Stimulated activated CD8-positive, alpha-beta memory T cell treated with anti-CD3 and anti-CD28 coated beads, Interleukin-15, amount 100 ng/mL, for 48 hours (primary cell): Measurements from ENCODE around the gene NCF2.
A peak's percentile ranks its signal among the peaks of the same experiment; 100 is the strongest.
"Not testable (repeated sequence)": the region's sequence is repeated elsewhere in the genome, so short reads cannot be mapped to it uniquely, and the experiment has no call there.

Source experiments
- DNase-seq, 2 donors: peaks; one replicate each; pipeline ENCODE4 v3.0.0-alpha.2; 2020; ENCODE audit warnings: low read depth in 2 of 2

The NCF2 gene, protein sequence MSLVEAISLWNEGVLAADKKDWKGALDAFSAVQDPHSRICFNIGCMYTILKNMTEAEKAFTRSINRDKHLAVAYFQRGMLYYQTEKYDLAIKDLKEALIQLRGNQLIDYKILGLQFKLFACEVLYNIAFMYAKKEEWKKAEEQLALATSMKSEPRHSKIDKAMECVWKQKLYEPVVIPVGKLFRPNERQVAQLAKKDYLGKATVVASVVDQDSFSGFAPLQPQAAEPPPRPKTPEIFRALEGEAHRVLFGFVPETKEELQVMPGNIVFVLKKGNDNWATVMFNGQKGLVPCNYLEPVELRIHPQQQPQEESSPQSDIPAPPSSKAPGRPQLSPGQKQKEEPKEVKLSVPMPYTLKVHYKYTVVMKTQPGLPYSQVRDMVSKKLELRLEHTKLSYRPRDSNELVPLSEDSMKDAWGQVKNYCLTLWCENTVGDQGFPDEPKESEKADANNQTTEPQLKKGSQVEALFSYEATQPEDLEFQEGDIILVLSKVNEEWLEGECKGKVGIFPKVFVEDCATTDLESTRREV

DNA sequence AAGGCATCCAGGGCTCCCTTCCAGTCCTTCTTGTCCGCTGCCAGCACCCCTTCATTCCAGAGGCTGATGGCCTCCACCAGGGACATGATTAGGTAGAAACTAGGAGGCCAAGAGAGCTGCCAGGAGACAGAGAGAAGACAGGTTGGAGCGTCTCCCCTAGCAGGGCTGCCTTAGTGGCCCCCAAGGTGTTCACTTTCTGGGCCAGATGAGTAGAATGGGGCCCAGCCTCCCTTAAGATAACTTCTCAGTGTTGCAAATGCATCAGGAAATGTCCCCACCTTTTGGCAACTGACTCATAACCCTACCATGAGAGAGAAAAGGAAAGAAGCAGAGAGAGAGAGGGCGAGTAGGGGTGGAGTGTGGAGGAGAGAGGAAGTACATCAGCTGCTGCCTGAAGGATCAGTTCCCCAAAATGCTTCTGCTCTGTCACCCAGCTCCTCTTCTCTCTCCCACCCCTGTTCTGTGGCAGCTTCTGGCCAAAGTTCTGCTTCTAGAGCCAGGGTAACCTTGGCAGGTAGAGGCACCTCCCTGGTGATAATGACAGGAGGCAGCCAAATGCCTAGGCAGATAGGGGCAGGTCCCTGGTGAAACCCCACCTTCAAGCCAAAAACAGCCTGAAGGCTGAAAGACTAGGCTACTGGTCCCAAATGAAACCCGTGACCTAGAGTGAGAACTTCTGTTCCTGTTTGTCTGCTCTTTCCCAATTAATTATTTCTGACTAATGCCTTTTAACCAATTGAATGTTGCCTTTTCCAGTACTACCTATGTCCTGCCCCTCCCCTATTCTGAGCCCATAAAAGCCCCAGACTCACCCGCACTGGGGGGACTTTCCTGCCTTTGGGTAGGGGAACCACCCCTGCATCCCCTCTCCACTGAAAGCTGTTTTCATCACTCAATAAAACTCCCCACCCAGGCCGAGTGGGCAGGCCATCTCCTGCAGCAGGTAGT, at the start of gene NCF2:
Gene NCF2 (minus strand): TSS at position 216 of the 948 bp plus-strand sequence. CDS start 130 bp downstream, at position 86.
- peak in 1 of 2 donors; percentile 24 for DNase-seq

DNA sequence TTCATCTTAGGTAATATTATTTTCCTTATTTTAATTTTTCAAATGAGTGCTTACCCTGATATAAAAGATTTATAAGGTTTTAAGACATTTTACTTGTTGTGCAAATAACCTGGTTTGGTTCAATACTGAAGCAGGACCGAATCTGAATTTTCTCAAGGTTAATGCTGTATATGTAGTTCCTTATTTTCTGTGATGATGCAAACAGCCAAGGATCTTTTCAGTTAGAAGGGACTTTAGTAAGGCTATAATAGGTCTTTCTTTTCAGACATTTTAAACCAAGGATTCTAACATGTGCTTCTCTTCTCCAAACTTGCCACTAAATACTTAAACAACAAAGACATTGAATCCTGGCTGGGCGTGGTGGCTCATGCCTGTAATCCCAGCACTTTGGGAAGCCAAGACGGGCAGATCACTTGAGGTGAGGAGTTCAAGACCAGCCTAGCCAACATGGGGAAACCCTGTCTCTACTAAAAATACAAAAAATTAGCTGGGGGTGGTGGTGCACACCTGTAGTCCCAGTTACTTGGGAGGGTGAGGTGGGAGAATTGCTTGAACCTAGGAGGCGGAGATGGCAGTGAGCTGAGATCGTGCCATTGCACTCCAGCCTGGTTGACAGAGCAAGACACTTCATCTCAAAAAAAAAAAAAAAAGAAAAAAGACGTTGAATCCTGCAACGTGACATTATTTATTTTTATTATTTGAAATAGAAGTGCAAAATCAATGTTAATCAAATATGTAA, 48.6 kb upstream of the NCF2 start:
- no peak for DNase-seq

DNA sequence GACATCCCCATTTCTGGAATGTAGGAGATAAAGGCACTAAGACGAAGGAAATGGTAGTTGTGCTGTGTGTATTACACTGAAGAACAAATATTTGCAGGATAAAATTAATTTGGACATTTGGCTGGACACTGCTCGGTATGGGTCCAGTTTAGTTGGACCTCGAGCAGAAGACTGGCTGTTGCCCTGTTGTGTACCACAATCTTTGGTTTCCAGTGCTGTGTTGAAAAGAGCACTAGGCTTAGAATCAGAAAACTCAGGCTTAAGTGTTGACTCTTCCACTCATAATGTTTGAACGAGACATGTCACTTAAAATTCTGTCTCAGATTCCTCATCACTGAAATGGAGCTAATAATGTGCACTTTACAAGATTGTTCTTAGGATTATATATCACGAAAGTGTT, 46.5 kb upstream of the NCF2 start:
- no peak for DNase-seq

DNA sequence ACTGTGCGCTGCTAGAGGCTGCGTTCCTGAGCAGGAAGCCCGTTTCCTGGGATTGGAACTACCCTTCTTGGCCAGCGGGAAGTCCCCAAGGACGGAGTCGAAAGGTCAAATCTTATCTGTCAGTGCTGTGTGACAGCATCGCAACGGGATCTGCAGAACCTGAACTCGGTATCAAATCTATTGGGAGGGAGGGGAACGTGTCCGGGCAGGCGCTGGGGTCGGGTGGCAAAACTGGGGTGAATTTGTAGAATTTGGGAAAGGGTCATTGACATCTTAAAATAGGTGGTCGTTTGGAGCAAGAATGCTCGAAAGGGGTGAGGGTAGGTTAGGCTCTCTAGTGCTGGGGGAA, 46.0 kb upstream of the NCF2 start:
- DNase-seq = no peak

DNA sequence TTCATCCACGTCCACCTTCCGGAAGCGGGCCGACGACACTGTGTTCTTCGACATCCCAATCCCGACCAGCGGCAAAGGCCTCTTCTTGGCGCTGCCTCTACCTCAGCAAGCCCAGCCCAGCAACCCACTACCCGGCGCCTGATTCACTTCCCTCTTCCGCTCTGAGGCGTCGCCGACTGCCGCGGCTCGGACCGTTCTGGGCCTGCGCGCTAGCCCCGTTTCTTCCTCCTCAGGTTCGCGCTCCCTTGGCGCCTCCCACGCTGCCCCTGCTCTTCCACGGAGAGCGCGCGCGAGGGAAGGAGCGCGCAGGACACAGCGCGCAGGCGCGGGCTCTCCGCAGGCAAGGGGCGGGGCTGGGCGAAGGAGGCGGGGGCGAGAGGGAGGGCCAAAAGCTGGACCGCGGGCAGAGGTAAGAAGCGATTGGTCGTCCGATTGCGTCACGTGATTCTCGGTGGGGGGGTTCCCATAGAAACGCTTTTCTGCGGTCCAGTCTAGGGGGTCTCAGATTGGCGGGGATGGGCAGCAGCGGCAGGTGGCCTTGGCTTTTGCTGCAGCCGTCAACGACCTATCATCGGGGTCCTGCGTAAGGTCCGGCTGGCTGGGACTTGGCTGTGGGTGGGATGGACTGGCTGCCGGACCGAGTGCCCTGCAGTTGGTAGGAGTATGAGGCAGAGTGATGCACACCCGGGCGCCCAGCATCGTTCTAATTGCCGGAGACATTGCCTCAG, 45.5 kb upstream of the NCF2 start, which contains the start of gene ARPC5:
Gene ARPC5 (minus strand): TSS at position 178 of the 728 bp plus-strand sequence. CDS start 124 bp downstream, at position 54.
- peak; percentile 92 to 96 for DNase-seq

DNA sequence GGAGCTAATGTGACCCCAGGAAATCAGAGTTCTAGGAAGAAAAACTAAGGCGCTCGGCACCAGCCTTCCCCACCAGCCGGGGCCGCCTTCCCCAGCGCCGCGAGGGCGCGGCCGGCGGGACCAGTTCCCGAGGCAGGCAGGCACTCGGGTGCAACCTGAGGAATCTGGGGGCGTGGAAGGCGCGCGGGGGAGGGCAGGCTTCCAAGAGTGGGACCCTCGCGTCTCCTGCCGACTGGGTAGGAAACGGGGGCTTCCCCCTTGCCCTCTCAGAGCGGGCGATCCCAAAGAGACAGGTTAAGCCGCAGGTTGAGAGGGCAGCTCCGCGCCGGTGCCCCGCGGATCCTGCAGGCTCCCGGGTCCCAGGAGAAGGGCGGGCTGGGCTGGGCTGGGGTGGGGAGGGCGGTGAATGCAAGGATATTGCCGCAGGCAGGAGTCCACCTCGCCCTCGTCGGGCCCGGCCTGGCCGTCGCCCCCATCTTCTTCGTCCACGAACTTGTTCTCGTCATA, 44.9 kb upstream of the NCF2 start:
- peak; percentile 4 to 11 for DNase-seq

DNA sequence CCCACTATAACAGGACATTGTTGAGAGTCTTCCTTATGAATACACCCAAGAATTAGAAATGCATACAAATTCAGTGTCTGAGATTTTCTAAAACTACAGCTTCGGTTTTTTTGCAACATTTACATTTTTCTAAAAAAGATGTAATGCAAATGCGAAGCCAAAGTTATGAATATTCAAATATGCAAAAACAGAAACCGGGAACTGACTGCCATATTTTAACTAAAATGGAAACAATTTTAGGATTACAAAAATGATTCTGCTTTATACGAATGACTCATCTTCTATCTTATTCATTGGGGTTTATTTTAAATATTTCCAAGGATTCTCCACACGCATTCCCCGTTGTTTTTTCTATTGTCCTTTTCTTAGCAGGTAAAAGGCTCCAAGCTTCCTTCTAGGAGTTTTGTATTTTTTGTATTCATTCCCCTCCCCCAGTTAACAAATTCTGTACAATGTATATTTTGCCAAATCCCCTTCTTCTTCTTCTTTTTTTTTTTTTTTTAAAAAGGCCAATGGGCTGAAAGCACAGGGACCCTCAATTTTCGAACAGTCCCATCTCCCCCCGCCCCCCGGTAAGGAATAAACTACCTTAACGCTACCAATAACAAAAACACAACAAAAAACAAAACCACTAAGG, 44.3 kb upstream of the NCF2 start:
- DNase-seq = no peak

DNA sequence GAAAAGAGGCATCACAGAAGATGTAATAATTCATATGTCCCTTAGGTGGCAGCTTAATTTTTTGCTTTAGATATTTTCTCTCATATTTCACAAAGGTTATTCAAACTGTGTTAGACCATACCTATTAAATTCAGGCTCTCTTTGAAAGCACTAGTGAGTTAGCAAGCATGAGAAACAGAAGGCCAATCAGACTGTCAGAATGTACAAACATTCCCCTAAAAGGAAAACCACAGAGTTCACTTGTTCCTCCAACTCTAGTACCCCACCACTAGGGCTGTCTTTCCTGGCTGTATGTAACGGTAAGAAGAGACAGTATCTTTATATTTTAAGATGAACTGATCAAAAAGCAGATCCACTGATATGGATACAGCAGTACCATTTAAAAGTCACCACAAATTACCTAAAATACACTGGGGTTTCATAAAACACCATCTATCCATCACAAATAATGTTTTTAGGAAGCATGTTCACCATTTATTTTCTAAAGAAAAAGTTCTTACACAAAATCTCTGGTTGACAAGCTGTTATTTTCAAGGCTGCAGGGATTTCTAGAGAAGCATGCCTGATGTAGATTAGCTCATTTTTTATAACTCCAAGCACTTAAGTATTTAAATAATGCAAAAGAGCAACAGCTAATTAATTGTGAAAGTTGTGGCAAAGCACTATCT, 43.6 kb upstream of the NCF2 start:
- DNase-seq = no peak

DNA sequence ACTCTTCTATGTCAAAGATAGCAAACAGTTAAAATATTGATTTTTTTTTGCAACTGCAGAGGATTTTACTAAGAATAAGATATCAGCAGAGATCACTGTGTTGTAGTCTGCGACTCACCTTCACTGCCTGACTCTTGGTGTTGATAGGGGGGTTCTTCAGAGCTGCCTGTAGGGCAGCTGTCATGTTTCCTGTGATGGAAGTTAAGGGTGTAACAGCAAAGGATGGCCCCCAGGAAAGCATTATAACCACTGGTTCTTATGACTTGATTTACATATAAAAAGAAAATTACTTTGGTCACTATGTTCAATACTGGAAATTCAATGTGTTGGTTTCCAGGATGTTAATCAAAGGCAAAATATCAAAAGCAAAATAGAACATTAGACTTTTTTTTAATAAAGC, 42.7 kb upstream of the NCF2 start:
- no peak for DNase-seq

DNA sequence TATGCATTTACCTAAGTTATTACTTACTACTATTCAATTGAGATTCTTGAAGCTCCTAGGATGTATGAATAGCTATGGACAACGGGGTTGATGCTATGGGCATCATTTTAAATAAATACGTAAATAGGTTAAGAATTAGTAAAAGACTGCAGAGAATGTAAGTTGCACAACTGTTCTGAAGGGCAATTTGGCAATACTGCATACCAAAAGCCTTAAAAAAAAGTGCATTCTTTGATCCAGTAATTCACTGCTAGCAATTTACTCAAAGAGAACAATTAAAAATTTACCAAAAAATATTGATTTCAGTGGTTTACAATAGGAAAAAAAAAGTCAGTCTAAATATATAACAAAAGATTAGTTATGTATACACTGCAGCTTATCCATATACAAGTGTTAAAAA, 41.9 kb upstream of the NCF2 start:
- no peak for DNase-seq

DNA sequence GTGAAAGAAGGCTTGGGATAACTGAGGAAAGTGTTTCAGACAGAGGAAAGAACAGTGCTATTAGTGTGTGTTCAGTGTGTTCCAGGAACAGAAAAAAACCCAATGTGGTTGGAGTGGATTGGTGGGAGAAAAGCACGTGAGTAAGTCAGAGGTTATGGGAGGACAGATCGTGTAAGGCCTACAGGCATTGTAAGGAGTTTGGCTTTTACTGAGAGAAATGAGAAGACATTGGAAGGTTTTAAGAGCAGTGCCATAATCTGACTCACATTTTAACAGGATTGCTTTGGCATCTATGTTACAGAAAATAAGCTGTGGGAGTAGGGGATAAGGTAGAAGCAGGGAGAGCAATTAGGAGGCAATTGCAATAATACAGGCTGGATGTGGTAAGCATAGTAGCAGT, 40.5 kb upstream of the NCF2 start:
- DNase-seq = no peak

DNA sequence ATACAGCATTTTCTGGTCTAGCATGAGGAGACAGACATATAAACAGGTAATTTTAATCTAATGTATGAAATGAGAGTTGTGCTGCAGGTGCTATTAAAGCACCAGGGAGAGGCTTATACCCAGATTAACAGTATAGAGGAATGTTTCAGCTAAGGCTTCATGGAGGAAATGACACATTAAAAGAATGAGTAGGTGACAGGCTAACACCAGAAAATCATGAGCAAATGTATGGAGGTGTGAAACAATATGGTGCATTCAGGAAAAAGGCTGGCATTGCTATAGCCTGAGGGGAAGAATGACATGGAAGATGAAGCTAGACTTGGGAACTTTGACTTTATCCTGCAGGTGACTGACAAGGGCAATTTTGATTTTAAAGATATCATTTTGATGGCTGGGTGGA, 38.3 kb upstream of the NCF2 start:
- no peak for DNase-seq

DNA sequence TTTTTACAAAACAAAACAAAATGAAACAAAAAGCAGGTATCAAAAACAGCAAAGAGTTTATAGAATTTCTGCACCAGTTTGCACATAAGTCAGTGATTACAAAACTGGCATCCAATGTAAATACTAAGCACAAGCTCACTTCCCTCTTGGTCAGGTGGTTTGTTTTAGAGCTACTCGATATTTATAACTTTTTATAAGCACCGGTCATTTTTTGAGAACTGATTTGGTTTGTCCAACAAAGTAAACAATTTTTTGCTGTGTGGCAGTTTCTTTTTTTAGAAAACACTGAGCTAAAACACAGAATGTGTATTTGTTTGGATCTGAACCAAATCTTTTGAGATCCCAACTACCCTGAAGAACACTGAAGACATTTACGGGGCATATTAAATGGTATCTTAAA, 36.0 kb upstream of the NCF2 start:
- not testable (repeated sequence) for DNase-seq

DNA sequence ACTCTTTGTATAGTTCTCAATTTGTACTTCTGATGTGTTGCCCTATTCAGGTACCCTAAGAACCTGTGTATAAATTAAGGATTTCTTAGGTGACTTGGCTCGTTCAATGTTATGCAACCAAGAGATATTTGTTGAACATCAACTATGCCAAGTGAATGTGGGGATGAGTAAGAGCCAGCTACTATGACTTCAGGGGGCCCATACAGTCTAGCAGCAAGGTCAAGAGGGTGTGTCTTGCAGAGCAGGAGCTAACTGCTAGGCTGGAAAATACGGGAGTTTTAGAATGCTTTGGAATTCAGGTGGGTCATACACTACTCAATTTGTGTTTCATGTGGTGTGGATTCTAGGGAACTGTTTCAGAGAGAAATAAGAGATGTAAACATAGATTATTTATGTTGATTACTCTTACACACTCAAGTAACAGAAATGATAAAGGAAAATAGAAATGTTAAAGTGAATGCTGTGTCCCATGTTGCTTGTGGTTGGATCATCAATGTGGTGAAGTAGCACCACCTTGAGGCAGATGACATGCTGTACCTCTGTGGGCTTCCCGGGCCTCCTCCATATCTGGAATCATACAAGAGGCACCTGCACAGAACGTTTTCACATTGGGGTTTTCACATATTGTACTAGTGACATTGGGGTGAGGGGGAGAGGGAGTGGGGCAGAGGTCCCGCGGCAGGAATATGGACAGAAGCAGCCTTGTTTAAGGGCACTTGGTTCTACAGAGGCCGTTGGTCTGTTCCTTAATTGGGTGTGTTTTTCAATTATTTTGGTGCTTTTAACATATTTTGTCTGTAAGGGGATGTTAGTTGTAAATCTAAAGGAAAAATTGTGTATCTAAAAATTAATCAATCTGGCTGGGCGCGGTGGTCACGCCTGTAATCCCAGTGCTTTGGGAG, 32.9 kb upstream of the NCF2 start:
- DNase-seq = no peak

DNA sequence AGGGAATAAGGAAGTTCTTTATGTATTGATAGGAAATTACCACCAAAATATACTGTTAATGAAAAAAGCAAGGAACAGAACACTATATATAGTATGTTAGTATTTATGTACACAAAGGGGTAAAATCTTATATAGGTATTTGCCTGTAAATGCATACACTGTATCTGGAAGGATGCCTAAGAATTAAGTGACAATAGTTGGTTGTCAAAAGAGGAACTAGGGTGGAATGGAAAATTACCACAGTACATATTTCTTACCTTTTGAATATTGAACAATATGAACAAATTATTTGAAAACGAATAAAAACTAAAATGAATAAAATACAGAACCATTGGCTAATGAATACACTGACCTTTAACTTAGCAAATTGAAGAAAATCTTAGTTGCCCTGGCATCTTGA, 31.8 kb upstream of the NCF2 start:
- no peak for DNase-seq

DNA sequence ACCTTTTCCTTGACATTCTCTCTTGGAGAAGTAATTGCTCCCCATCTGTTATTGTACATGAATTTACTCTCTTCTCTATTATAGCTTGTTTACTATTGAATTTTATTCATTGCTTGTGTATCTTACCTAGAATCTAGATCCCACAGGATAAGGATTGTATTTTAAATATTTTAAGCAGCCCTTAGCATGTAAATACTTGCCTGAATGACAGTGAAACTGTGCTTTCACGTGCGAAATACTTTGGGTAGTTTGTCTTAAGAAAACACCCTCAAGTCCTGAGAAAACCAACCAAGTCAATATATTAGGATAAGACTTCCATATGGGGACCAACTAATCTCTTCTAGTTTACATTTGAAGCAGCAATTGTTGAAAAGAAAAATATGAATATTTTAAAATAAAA, 30.1 kb upstream of the NCF2 start:
- DNase-seq = no peak

DNA sequence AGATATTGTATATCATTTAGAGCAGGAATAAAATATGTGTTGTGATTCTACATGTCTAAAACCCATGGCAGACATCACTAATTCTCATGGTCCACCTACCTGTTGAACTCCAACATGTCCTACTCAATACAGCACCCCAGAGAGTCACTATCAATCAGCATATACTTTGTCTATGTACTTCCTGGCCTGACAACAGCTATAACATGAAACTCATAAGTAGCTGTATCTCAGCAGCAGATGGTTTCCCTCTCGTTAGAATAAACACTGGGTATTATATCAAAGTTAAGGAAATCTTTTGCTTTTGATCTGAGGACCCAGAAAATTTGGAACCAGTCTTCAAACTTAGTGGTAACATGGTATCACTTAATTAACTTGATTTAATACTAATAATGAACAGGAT, 29.5 kb upstream of the NCF2 start:
- DNase-seq = no peak

DNA sequence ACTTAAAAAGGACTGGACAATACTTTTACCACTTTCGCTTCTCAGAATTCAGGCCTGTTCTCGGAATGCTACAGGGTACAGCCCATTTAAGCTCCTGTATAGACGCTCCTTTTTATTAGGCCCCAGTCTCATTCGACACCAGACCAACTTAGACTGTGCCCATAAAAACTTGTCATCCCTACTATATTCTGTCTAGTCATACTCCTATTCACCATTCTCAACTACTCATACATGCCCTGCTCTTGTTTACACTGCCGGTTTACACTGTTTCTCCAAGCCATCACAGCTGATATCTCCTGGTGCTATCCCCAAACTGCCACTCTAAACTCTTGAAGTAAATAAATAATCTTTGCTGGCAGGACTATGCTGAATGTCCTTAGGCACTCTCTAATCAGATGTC, 27.9 kb upstream of the NCF2 start:
- DNase-seq = not testable (repeated sequence)

DNA sequence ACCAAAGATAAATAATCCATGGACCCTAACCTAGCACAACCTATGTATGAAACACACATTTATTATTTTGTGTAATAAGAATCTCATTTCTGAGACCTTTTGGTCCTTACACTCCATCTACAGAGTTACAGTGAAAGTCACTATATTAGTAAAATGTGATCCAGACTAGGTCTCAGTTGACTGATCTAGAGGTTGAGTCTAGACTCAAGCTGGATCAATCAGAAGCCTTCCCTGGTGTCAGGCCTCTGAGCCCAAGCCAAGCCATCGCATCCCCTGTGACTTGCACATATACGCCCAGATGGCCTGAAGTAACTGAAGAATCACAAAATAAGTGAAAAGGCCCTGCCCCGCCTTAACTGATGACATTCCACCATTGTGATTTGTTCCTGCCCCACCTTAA, 22.7 kb upstream of the NCF2 start:
- DNase-seq = not testable (repeated sequence)
